Erythroblast (primary cell): Measurements from ENCODE around the gene LRCOL1.

Experiments
- GATA1 ChIP-seq: IDR thresholded peaks from 2 replicates; pipeline ENCODE4 v1.6.1; 2011; ENCODE audit warnings: low read depth, mild to moderate bottlenecking, control low read depth, low read length, moderate library complexity
- POLR2A ChIP-seq: IDR thresholded peaks from 2 replicates; pipeline ENCODE4 v1.6.1; 2011; ENCODE audit warnings: mild to moderate bottlenecking, low read length

DNA sequence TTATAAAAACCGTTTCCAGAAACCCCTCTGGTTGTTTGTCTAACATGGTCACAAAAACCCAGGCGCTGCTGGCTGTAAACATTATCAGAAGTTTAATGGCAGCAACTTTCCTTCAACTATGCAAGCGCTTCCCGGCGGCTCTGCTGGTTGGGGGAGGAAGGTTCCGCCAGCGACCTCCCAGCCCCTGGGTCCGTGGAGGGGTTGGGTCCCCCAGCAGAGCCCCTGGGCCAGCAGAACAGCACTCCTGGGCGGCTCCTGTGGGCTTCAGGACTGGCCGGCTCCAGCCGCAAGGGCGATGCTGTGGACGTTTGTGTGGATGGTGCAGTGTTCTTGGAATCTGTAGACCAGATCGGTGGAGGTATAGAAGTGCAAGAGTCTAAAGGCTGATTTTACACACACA, 26.0 kb downstream of the LRCOL1 start:
- no peak for TF ChIP-seq POLR2A
- TF ChIP-seq GATA1: no peak
